C4-2B (cell line): ENCODE results near the gene ST7.

ENCODE experiments used
- ZFX ChIP-seq: fragments of 450-650 bp; IDR thresholded peaks from 2 replicates; pipeline ENCODE4 v1.6.1; 2017
- TF ChIP-seq, protein P1 (sequence below): fragments of 450-650 bp; conservative IDR thresholded peaks from 2 replicates; pipeline ENCODE4 v1.5.1; 2017; ENCODE audit warnings: mild to moderate bottlenecking

DNA sequence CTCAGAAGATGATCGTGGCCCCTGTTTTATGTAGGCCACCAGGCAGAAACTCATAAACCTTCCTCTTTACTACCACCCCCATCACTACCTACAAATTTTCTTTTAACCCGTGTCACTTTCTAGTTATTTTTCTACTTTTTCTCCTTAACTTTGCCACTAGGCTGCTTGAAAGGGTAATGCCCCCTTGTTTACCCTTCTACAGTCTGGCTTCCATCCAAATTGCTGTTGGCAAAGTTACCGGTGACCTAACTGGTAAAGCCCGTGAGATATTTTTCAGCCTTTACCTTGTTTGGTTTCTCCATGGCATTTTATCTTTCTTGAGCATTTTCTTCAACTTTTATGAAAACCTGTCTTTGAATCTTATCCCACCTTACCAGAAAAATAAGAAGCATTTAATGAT lies 216.6 kb downstream of the ST7 start:
- TF ChIP-seq, protein P1, sequence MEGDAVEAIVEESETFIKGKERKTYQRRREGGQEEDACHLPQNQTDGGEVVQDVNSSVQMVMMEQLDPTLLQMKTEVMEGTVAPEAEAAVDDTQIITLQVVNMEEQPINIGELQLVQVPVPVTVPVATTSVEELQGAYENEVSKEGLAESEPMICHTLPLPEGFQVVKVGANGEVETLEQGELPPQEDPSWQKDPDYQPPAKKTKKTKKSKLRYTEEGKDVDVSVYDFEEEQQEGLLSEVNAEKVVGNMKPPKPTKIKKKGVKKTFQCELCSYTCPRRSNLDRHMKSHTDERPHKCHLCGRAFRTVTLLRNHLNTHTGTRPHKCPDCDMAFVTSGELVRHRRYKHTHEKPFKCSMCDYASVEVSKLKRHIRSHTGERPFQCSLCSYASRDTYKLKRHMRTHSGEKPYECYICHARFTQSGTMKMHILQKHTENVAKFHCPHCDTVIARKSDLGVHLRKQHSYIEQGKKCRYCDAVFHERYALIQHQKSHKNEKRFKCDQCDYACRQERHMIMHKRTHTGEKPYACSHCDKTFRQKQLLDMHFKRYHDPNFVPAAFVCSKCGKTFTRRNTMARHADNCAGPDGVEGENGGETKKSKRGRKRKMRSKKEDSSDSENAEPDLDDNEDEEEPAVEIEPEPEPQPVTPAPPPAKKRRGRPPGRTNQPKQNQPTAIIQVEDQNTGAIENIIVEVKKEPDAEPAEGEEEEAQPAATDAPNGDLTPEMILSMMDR = no peak
- TF ChIP-seq ZFX = no peak
